ENCODE measurements around the gene TADA2A.
"Not testable (repeated sequence)": the region's sequence is repeated elsewhere in the genome, so short reads cannot be mapped to it uniquely, and the experiment has no call there.

Gene TADA2A

DNA sequence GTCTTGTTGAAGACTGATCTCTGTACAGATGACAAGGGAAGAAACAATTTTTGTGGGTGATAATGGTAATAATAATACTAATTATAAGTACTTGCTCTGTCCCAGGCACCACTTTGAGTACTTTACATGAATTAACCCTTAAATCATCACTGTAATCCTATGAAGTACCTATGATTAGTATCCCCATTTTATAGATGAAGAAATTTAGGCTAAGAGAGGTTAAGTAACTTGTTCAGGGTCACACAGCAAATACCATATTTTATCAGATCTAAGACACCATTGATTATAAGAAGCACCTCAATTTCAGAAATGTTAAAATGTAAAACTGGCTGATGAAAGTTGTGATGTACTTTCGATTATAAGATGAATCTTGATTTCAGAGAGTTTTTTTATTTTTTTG, 18.6 kb downstream of the TADA2A start:
- H3K27ac Mint-ChIP-seq = no peak overlapping the region
- no peak overlapping the region for H3K4me3 Mint-ChIP-seq
- H3K27me3 Mint-ChIP-seq = no peaks in the 10 kb centered on the region
- no peaks in the 10 kb centered on the region for H3K9me3 Mint-ChIP-seq
- peaks cover 58% of the 10 kb centered on the region for H3K36me3 Mint-ChIP-seq (ENCODE audit: low read depth)
- peaks cover 18% of the 10 kb centered on the region for H3K4me1 Mint-ChIP-seq (ENCODE audit: low read depth)

- H3K4me3 Mint-ChIP-seq = no peak overlapping the region
- H3K4me1 Mint-ChIP-seq (ENCODE audit: low read depth) = peaks cover 36% of the 10 kb centered on the region
- peak overlapping the region; percentile 92 for H3K27ac Mint-ChIP-seq
- H3K27me3 Mint-ChIP-seq = no peaks in the 10 kb centered on the region
- H3K9me3 Mint-ChIP-seq = no peaks in the 10 kb centered on the region
- H3K36me3 Mint-ChIP-seq (ENCODE audit: low read depth) = peaks cover 69% of the 10 kb centered on the region
Measured at GRCh38 chr17:37429039-37429438, 22.4 kb downstream of the TADA2A start.

- Mint-ChIP-seq H3K9me3 (no peaks in the 10 kb centered on the region), H3K36me3 (ENCODE audit: low read depth) (peaks cover 69% of the 10 kb centered on the region), H3K4me3 (peak overlapping the region; percentile 52), H3K27me3 (no peaks in the 10 kb centered on the region), H3K4me1 (ENCODE audit: low read depth) (peaks cover 36% of the 10 kb centered on the region), H3K27ac (peak overlapping the region; percentile 92)
Measured at GRCh38 chr17:37429453-37429852, 22.8 kb downstream of the TADA2A start.

- Mint-ChIP-seq H3K4me1 (ENCODE audit: low read depth) (peaks cover 36% of the 10 kb centered on the region), H3K4me3 (peak overlapping the region; percentile 61), H3K27me3 (no peaks in the 10 kb centered on the region), H3K27ac (peak overlapping the region; percentile 92), H3K9me3 (no peaks in the 10 kb centered on the region), H3K36me3 (ENCODE audit: low read depth) (peaks cover 62% of the 10 kb centered on the region)
Measured at GRCh38 chr17:37430051-37430627, 23.5 kb downstream of the TADA2A start.

DNA sequence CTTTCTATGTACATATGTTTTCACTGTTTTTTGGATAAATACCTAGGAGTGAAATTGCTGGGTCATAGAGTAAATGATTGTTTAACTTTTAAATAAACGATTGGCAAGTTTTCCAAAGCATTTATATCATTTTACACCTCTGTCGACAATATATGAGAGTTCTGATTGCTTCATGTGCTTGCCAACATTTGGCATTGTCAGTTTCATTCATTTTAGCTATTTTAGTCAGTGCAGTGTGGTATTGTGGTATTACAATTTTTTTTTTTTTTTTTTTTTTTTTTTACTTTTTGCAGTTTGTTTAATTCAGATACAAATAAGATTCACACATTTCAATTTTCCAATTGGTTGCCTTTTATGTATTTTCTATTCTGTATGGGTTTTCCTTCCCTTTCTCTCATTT, 26.0 kb downstream of the TADA2A start:
- Mint-ChIP-seq H3K4me3 (no peak overlapping the region), H3K27ac (no peak overlapping the region), H3K4me1 (ENCODE audit: low read depth) (peaks cover 36% of the 10 kb centered on the region), H3K27me3 (no peaks in the 10 kb centered on the region), H3K9me3 (no peaks in the 10 kb centered on the region), H3K36me3 (ENCODE audit: low read depth) (peaks cover 52% of the 10 kb centered on the region)

DNA sequence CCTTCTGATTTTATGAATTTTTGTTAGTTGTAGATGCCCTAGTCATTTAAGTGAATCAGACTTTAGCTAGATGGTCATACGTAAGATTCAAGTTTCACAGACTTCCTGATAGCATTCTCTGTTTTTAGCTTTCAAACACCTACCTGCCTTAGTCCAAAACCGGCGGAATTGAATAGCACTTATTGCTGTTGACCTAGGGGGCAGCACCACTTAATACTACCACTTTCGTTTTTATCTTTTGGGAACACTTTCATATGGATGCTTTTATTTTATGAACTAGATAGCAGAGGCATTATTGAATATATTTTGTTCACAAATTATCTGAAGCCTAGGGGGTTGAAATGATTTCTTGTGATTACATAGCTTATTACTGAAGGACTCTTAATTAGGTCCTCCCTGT, 31.5 kb downstream of the TADA2A start:
- Mint-ChIP-seq H3K27ac (no peak overlapping the region), H3K9me3 (no peaks in the 10 kb centered on the region), H3K27me3 (no peaks in the 10 kb centered on the region), H3K4me1 (ENCODE audit: low read depth) (no peaks in the 10 kb centered on the region), H3K36me3 (ENCODE audit: low read depth) (peaks cover 60% of the 10 kb centered on the region), H3K4me3 (no peak overlapping the region)

- H3K36me3 Mint-ChIP-seq (ENCODE audit: low read depth) = peaks cover 68% of the 10 kb centered on the region
- H3K27me3 Mint-ChIP-seq = no peaks in the 10 kb centered on the region
- no peaks in the 10 kb centered on the region for H3K9me3 Mint-ChIP-seq
- H3K4me3 Mint-ChIP-seq = no peak overlapping the region
- H3K4me1 Mint-ChIP-seq (ENCODE audit: low read depth) = no peaks in the 10 kb centered on the region
- H3K27ac Mint-ChIP-seq = no peak overlapping the region
Measured at GRCh38 chr17:37440424-37440823, 33.7 kb downstream of the TADA2A start.

DNA sequence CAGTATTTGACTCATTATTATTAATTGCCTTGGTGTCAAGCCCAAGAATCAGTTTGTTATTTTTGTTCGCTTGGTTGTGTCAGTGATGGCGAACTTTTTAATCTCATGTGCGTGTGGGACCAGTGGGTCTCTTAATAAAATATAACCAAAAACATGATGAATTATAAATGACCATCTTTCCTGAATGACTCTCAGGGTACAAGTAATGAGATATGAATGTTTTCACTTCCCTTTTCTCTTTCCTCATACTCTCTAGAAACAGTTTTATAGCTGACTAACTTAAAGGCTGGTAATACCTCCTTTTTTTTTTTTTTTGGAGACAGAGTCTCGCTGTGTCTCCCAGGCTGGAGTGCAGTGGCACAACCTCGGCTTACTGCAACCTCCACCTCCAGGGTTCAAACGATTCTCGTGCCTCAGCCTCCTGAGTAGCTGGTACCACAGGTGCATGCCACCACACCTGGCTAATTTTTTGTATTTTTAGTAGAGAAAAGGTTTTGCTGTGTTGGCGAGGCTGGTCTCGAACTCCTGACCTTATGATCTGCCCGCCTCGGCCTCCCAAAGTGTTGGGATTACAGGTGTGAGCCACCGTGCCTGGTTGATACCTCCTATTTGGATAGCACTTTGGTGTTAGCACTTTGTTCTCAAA, 34.8 kb downstream of the TADA2A start:
- H3K4me3 Mint-ChIP-seq; H3K4me1 Mint-ChIP-seq (ENCODE audit: low read depth); H3K27ac Mint-ChIP-seq; H3K27me3 Mint-ChIP-seq; H3K9me3 Mint-ChIP-seq: not testable (repeated sequence)
- peaks cover 68% of the 10 kb centered on the region for H3K36me3 Mint-ChIP-seq (ENCODE audit: low read depth)

DNA sequence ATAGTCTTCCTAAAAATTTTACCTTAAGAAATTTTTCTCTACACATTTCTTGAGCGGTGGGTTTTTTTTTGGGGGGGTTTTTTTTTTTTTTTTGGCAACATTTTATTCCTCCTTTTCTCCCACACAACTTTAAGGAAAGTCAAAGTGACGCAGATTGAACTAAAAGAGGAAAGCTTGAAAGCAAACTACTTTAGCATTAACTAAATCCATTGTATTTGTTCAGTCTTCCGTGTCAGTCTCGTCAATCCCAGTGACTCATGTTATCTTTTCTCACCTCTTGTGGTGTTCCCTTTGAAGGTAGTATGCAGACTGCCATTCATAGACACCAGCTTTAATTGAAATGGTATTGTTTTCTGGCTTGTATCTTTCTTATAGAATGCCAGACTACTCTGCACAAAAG, 39.3 kb downstream of the TADA2A start:
- Mint-ChIP-seq H3K27ac (no peak overlapping the region), H3K27me3 (no peaks in the 10 kb centered on the region), H3K4me1 (ENCODE audit: low read depth) (peaks cover 9% of the 10 kb centered on the region), H3K36me3 (ENCODE audit: low read depth) (peaks cover 77% of the 10 kb centered on the region), H3K9me3 (no peaks in the 10 kb centered on the region), H3K4me3 (no peak overlapping the region)

- H3K4me1 Mint-ChIP-seq (ENCODE audit: low read depth) = peaks cover 9% of the 10 kb centered on the region
- H3K36me3 Mint-ChIP-seq (ENCODE audit: low read depth) = peaks cover 67% of the 10 kb centered on the region
- H3K9me3 Mint-ChIP-seq = no peaks in the 10 kb centered on the region
- H3K27me3 Mint-ChIP-seq = no peaks in the 10 kb centered on the region
- no peak overlapping the region for H3K4me3 Mint-ChIP-seq
- no peak overlapping the region for H3K27ac Mint-ChIP-seq
Measured at GRCh38 chr17:37447641-37448040, 41.0 kb downstream of the TADA2A start.

- H3K27me3 Mint-ChIP-seq = no peaks in the 10 kb centered on the region
- peaks cover 9% of the 10 kb centered on the region for H3K4me1 Mint-ChIP-seq (ENCODE audit: low read depth)
- H3K4me3 Mint-ChIP-seq = no peak overlapping the region
- H3K9me3 Mint-ChIP-seq = no peaks in the 10 kb centered on the region
- H3K36me3 Mint-ChIP-seq (ENCODE audit: low read depth) = peaks cover 63% of the 10 kb centered on the region
- no peak overlapping the region for H3K27ac Mint-ChIP-seq
Measured at GRCh38 chr17:37450112-37450511, 43.4 kb downstream of the TADA2A start.

DNA sequence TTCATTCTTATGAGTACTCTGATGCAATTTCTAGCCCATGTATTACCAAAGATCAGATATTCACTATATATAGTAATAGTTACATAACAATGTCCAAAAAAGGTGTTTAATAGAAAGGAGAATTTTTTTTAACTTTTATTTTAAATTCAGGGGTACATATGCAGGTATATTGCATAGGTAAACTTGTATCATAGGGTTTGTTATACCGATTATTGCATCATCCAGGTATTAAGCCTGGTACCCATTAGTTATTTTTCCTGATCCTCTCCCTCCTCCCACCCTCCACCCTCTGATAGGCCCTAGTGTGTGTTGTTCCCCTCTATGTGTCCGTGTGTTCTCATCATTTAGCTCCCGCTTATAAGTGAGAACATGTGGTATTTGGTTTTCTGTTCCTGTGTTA, 51.1 kb downstream of the TADA2A start:
- not testable (repeated sequence) for H3K27ac Mint-ChIP-seq, H3K9me3 Mint-ChIP-seq, H3K4me3 Mint-ChIP-seq, H3K27me3 Mint-ChIP-seq
- Mint-ChIP-seq H3K36me3 (ENCODE audit: low read depth) (peaks cover 40% of the 10 kb centered on the region), H3K4me1 (ENCODE audit: low read depth) (peaks cover 12% of the 10 kb centered on the region)

GRCh38 chr17:37458805-37459204, 52.1 kb downstream of the TADA2A start:
- Mint-ChIP-seq H3K36me3 (ENCODE audit: low read depth) (peaks cover 37% of the 10 kb centered on the region), H3K4me3 (no peak overlapping the region), H3K4me1 (ENCODE audit: low read depth) (peaks cover 12% of the 10 kb centered on the region), H3K27me3 (no peaks in the 10 kb centered on the region), H3K9me3 (no peaks in the 10 kb centered on the region), H3K27ac (no peak overlapping the region)

- no peak overlapping the region for H3K4me3 Mint-ChIP-seq
- H3K27me3 Mint-ChIP-seq = no peaks in the 10 kb centered on the region
- H3K4me1 Mint-ChIP-seq (ENCODE audit: low read depth) = peaks cover 12% of the 10 kb centered on the region
- peaks cover 50% of the 10 kb centered on the region for H3K36me3 Mint-ChIP-seq (ENCODE audit: low read depth)
- peak overlapping the region; percentile 4 for H3K27ac Mint-ChIP-seq
- H3K9me3 Mint-ChIP-seq = no peaks in the 10 kb centered on the region
Measured at GRCh38 chr17:37461668-37462067, 55.0 kb downstream of the TADA2A start.

DNA sequence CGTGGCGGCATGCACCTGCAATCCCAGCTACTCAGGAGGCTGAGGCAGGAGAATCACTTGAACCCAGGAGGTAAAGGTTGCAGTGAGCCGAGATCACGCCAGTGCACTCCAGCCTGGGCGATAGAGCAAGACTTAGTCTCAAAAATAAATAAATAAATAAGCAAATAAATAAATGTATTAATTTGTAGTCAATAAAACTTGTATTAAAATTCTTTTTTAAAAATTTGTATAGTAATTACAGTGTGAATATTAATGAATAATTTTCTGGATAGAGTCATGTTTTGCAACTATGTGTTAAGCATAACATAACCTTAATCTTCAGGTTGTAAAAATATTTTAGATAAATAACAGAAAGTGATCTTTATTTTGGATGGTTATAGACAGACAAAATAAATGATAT, 55.8 kb downstream of the TADA2A start:
- H3K4me1 Mint-ChIP-seq (ENCODE audit: low read depth) = peaks cover 12% of the 10 kb centered on the region
- H3K27ac Mint-ChIP-seq = no peak overlapping the region
- no peak overlapping the region for H3K4me3 Mint-ChIP-seq
- peaks cover 56% of the 10 kb centered on the region for H3K36me3 Mint-ChIP-seq (ENCODE audit: low read depth)
- H3K27me3 Mint-ChIP-seq = no peaks in the 10 kb centered on the region
- H3K9me3 Mint-ChIP-seq = no peaks in the 10 kb centered on the region

- Mint-ChIP-seq H3K27ac (no peak overlapping the region), H3K9me3 (no peaks in the 10 kb centered on the region), H3K27me3 (no peaks in the 10 kb centered on the region), H3K36me3 (ENCODE audit: low read depth) (peaks cover 57% of the 10 kb centered on the region), H3K4me1 (ENCODE audit: low read depth) (peaks cover 12% of the 10 kb centered on the region), H3K4me3 (no peak overlapping the region)
Measured at GRCh38 chr17:37463039-37463438, 56.4 kb downstream of the TADA2A start.
